ENCODE data around the gene ZNF14. TPM values are rescaled to one million over a fixed set of nuclear protein-coding genes. Genes with fewer than 3 reads are reported as not detected.
A peak's percentile ranks its signal among the peaks of the same experiment; 100 is the strongest.

Gene ZNF14
- total and polyA plus RNA-seq, 9 of the 15 experiments (the other 6 are each of a cell fraction or from before 2014, with no cell fraction given) = 1.9 to 7.0 (median 4.0) TPM

DNA sequence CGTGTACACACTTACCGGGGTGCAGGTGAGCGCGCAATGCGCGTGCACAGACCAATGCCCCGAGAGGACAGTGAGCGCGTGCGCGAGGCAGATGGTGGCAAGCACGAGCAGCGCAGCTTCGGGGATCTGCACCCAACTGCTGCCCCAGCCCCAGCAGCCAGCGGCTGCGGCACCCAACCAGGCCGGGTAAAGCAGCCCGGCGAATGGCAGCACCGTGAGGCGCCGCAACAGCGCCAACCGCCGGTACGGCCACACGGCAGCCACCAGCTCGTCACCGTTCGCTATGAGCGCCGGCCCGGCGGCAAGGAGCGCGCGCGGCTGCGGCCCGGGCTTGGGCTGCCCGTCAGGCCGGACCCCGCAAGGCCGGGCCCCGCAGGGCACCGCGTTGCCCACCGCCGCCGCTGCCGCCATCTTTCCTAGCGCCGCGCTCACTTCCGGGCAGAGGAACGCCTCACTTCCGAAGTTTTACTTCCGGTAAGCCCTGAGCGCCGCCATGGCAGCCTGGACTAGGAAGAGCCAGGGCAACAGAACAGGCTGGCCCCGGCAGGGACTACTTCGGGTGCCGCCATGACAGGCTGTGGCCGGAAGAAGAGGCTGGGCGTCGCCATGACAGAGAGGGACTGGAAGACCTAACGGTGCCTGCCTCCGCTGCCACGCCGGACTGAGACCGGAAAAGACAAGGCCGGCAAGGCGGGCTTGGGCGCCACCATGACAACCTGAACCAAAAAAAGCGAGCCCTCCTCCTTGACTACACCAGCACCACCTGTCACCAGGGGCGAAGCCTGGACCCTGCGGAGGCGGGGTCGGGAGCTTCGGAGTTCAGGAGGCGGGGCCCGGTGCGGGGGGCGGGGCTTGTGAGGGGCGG lies 69.4 kb downstream of the ZNF14 start, which contains the start of gene ATP13A1 (continued):
- TF ChIP-seq, protein P1, sequence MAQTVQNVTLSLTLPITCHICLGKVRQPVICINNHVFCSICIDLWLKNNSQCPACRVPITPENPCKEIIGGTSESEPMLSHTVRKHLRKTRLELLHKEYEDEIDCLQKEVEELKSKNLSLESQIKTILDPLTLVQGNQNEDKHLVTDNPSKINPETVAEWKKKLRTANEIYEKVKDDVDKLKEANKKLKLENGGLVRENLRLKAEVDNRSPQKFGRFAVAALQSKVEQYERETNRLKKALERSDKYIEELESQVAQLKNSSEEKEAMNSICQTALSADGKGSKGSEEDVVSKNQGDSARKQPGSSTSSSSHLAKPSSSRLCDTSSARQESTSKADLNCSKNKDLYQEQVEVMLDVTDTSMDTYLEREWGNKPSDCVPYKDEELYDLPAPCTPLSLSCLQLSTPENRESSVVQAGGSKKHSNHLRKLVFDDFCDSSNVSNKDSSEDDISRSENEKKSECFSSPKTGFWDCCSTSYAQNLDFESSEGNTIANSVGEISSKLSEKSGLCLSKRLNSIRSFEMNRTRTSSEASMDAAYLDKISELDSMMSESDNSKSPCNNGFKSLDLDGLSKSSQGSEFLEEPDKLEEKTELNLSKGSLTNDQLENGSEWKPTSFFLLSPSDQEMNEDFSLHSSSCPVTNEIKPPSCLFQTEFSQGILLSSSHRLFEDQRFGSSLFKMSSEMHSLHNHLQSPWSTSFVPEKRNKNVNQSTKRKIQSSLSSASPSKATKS (CRISPR knock-in tag; IDR thresholded peaks at IDR 0.05) = no peak
- TF ChIP-seq, protein P2, sequence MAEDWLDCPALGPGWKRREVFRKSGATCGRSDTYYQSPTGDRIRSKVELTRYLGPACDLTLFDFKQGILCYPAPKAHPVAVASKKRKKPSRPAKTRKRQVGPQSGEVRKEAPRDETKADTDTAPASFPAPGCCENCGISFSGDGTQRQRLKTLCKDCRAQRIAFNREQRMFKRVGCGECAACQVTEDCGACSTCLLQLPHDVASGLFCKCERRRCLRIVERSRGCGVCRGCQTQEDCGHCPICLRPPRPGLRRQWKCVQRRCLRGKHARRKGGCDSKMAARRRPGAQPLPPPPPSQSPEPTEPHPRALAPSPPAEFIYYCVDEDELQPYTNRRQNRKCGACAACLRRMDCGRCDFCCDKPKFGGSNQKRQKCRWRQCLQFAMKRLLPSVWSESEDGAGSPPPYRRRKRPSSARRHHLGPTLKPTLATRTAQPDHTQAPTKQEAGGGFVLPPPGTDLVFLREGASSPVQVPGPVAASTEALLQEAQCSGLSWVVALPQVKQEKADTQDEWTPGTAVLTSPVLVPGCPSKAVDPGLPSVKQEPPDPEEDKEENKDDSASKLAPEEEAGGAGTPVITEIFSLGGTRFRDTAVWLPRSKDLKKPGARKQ (CRISPR knock-in tag; IDR thresholded peaks at IDR 0.05) = no peak
- no peak for TF ChIP-seq PHF21A (IDR thresholded peaks at IDR 0.05; ENCODE audit: borderline replicate concordance, low read depth)
- TF ChIP-seq MAFG (tag; conservative IDR thresholded peaks at IDR 0.05) = no peak
- no peak for TF ChIP-seq ZNF282 (CRISPR knock-in tag; IDR thresholded peaks at IDR 0.05)
- TF ChIP-seq, protein P3, sequence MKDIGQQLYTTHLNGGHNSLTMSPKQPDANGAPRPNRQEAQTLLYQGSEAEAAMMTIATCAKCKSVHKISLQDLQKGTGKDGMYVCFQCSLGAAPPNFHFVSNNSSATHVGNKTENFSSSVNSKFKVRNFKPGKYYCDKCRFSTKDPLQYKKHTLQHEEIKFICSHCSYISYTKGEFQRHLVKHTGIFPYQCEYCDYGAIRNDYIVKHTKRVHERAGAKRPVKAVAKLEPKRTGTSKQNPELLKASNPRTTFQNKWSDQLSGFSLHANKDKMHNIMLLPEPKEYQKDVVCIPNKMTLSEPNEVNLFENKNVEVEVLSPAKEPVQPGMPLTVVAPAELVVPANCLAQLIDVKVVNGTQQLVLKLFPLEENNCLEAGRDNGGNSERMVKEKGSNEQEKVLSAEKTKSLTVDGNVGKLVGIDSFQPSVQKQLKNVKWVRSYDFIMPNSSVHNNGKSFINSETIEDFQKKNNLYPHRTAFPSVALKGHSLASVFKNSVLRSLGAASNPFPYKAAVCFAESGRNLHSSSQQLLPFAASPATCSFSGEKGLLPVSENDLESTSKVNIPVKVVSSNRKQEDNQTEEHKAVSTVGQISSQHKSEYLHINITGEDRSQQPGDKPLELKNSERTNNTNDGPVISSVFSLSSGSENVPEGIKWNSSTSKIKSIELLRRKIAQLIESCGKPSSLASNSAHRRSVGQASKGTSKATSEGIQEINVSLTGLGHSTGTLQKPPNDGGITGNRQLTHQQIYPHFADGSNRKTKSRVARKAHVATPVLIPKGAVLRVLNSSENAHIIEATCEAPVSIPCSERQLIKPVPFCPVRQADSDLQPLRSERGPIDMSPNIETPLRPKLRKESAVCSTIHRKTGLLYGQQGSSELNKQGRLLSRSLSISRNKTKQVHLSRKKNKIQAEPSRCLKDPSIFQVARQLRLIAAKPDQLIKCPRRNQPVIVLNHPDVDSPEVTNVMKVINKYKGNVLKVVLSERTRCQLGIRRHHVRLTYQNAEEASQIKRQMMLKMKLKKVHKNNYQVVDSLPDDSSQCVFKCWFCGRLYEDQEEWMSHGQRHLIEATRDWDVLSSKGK (CRISPR knock-in tag; IDR thresholded peaks at IDR 0.05) = no peak
- TF ChIP-seq, protein P4, sequence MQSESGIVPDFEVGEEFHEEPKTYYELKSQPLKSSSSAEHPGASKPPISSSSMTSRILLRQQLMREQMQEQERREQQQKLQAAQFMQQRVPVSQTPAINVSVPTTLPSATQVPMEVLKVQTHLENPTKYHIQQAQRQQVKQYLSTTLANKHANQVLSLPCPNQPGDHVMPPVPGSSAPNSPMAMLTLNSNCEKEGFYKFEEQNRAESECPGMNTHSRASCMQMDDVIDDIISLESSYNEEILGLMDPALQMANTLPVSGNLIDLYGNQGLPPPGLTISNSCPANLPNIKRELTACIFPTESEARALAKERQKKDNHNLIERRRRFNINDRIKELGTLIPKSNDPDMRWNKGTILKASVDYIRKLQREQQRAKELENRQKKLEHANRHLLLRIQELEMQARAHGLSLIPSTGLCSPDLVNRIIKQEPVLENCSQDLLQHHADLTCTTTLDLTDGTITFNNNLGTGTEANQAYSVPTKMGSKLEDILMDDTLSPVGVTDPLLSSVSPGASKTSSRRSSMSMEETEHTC (IDR thresholded peaks at IDR 0.05) = no peak
- TF ChIP-seq MYC (IDR thresholded peaks at IDR 0.05; ENCODE audit: low read depth, low read length) = peak; percentile 56
- TF ChIP-seq MYC (CRISPR knock-in tag; IDR thresholded peaks at IDR 0.05; ENCODE audit: borderline replicate concordance, low read depth) = no peak; the same call in 1 of the 2 replicates
- TF ChIP-seq ZNF239 (CRISPR knock-in tag; IDR thresholded peaks at IDR 0.05) = peak; percentile 63; the same call in 1 of the 2 replicates
- TF ChIP-seq, protein P5, sequence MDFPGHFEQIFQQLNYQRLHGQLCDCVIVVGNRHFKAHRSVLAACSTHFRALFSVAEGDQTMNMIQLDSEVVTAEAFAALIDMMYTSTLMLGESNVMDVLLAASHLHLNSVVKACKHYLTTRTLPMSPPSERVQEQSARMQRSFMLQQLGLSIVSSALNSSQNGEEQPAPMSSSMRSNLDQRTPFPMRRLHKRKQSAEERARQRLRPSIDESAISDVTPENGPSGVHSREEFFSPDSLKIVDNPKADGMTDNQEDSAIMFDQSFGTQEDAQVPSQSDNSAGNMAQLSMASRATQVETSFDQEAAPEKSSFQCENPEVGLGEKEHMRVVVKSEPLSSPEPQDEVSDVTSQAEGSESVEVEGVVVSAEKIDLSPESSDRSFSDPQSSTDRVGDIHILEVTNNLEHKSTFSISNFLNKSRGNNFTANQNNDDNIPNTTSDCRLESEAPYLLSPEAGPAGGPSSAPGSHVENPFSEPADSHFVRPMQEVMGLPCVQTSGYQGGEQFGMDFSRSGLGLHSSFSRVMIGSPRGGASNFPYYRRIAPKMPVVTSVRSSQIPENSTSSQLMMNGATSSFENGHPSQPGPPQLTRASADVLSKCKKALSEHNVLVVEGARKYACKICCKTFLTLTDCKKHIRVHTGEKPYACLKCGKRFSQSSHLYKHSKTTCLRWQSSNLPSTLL (IDR thresholded peaks at IDR 0.05) = no peak
- no peak; the same call in 1 of the 2 replicates for TF ChIP-seq BRD4 (IDR thresholded peaks at IDR 0.05)
- peak; percentile 45; the same call in 1 of the 2 replicates for TF ChIP-seq SPI1 (IDR thresholded peaks at IDR 0.05; ENCODE audit: borderline replicate concordance, low read depth, low read length)
- TF ChIP-seq ERF (CRISPR knock-in tag; IDR thresholded peaks at IDR 0.05) = peak; percentile 68; the same call in 1 of the 2 replicates
- peak; percentile 98 for TF ChIP-seq ELF1 (tag; IDR thresholded peaks at IDR 0.05)
- peak in 1 of 2 experiments; percentile 60; a peak in 3 of 4 replicates for TF ChIP-seq MAZ (CRISPR knock-in tag; conservative IDR thresholded peaks at IDR 0.05 in 1 of 2, IDR thresholded peaks at IDR 0.05 in 1 of 2)

All from K562 (cell line).